ENCODE data around the gene CORO2A.

CORO2A gene

DNA sequence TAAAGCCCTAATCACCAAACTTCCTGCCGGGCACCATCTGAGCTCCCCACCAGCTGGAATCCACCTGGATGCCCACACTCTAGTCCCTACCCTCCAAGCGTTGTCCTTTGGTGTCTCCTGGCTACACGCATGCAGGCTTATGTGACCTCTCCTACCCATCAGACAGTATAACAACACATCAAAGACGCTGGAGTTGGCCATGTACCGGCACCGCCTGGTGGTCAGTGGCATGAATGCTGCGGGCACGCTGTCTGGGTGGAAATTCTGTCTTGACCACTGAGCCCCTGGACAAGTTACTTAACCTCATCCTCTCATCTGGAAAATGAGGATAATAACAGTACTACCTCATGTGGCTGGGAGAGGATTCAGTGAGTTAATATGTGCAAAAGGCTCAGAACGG is 23.4 kb upstream of the CORO2A start:
- H3K4me3 ChIP-seq (ENCODE audit: low read depth, low read length), result no peak overlapping the region
- DNase-seq (ENCODE audit: low read depth), result no peak
- TF ChIP-seq, protein P1, sequence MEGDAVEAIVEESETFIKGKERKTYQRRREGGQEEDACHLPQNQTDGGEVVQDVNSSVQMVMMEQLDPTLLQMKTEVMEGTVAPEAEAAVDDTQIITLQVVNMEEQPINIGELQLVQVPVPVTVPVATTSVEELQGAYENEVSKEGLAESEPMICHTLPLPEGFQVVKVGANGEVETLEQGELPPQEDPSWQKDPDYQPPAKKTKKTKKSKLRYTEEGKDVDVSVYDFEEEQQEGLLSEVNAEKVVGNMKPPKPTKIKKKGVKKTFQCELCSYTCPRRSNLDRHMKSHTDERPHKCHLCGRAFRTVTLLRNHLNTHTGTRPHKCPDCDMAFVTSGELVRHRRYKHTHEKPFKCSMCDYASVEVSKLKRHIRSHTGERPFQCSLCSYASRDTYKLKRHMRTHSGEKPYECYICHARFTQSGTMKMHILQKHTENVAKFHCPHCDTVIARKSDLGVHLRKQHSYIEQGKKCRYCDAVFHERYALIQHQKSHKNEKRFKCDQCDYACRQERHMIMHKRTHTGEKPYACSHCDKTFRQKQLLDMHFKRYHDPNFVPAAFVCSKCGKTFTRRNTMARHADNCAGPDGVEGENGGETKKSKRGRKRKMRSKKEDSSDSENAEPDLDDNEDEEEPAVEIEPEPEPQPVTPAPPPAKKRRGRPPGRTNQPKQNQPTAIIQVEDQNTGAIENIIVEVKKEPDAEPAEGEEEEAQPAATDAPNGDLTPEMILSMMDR (IDR thresholded peaks at IDR 0.05; ENCODE audit: control insufficient read depth, extremely low read depth, insufficient read depth), result peak; percentile 82

- no peak for DNase-seq (ENCODE audit: low read depth)
- TF ChIP-seq, protein P1 (IDR thresholded peaks at IDR 0.05; ENCODE audit: control insufficient read depth, extremely low read depth, insufficient read depth), result no peak
- no peak overlapping the region for H3K4me3 ChIP-seq (ENCODE audit: low read depth, low read length)
These were observed 22.8 kb upstream of the CORO2A start for GRCh38 chr9:98215271-98215670.

- TF ChIP-seq, protein P1 (IDR thresholded peaks at IDR 0.05; ENCODE audit: control insufficient read depth, extremely low read depth, insufficient read depth), result no peak
- no peak for DNase-seq (ENCODE audit: low read depth)
- no peak overlapping the region for H3K4me3 ChIP-seq (ENCODE audit: low read depth, low read length)
These were observed 22.4 kb upstream of the CORO2A start for GRCh38 chr9:98214811-98215210.

GRCh38 chr9:98211260-98211659 is 18.8 kb upstream of the CORO2A start:
- TF ChIP-seq, protein P1 (IDR thresholded peaks at IDR 0.05; ENCODE audit: control insufficient read depth, extremely low read depth, insufficient read depth), result no peak
- no peak for DNase-seq (ENCODE audit: low read depth)

DNA sequence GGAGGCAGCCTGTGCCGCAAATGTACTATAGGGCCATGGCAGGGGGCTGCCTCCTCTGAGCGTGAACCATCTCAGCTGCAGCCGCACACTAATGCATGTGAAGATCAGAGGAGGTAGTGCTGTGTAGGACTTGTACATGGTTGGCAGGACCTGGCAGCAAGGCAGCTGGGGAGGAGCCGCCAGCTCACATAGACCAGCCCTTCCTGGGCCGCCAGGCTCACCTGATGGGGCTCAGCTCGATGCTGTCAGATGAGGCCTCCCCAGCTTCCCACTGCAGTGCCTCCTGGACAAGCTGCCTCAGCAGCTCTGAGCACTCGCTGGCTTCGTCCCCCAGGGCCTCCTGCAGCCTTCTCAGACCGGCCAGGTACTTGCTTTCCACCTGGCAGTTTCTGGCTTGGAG is 18.0 kb upstream of the CORO2A start:
- no peak overlapping the region for H3K4me3 ChIP-seq (ENCODE audit: low read depth, low read length)
- TF ChIP-seq, protein P1 (IDR thresholded peaks at IDR 0.05; ENCODE audit: control insufficient read depth, extremely low read depth, insufficient read depth), result no peak
- DNase-seq (ENCODE audit: low read depth), result no peak

More at GRCh38 chr9:98211260-98211659, 18.8 kb upstream of the CORO2A start:
- H3K4me3 ChIP-seq (ENCODE audit: low read depth, low read length), result no peak overlapping the region

- no peak overlapping the region for H3K4me3 ChIP-seq (ENCODE audit: low read depth, low read length)
- TF ChIP-seq, protein P1 (IDR thresholded peaks at IDR 0.05; ENCODE audit: control insufficient read depth, extremely low read depth, insufficient read depth), result no peak
- no peak for DNase-seq (ENCODE audit: low read depth)
These were observed 17.1 kb upstream of the CORO2A start for GRCh38 chr9:98209530-98209929.

DNA sequence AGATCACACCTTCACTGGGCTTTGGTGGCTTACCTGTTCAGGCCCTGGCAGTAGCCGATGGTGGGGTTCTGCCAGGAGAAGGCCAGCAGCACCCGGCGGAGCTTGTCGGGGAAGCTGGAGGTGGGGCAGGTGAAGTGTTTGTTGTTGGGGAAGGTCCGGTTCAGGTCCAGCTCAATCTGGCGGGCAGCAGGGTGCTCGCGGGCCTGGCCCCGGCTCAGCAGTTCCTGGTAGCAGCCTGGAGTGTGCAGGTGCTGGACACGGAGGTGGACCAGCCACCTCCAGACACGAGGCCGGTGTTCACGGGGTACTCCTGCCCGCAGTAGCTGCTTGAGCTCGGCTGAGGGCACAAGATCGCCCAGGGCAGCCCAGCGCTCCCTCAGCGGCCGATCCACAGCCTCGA is 16.2 kb upstream of the CORO2A start:
- DNase-seq (ENCODE audit: low read depth), result no peak
- TF ChIP-seq, protein P1 (IDR thresholded peaks at IDR 0.05; ENCODE audit: control insufficient read depth, extremely low read depth, insufficient read depth), result no peak
- no peak overlapping the region for H3K4me3 ChIP-seq (ENCODE audit: low read depth, low read length)
